T-helper 1 cell treated with Interleukin-12 subunit alpha and Interleukin-12 subunit beta and Interleukin-4 antibody, amounts not matched to agents 30 μg/mL and 1 μg/mL, for 36 hours (primary cell): ENCODE results near the gene SGPL1.

Experiments
- H3K27ac Mint-ChIP-seq: one replicate; pipeline ENCODE4 v1.8.0; 2021; ENCODE audit warnings: mild to moderate bottlenecking, mixed read lengths
- H3K27me3 Mint-ChIP-seq: one replicate; pipeline ENCODE4 v1.8.0; 2021; ENCODE audit warnings: low read depth, mixed read lengths
- H3K36me3 Mint-ChIP-seq: one replicate; pipeline ENCODE4 v1.8.0; 2021; ENCODE audit warnings: low read depth, mixed read lengths
- H3K4me1 Mint-ChIP-seq: one replicate; pipeline ENCODE4 v1.8.0; 2021; ENCODE audit warnings: low read depth, mixed read lengths
- H3K4me3 Mint-ChIP-seq: one replicate; pipeline ENCODE4 v1.8.0; 2021; ENCODE audit warnings: mild to moderate bottlenecking, moderate library complexity, mixed read lengths
- H3K9me3 Mint-ChIP-seq: one replicate; pipeline ENCODE4 v1.8.0; 2021; ENCODE audit warnings: mixed read lengths

The SGPL1 gene

GRCh38 chr10:70791386-70792039, 24.2 kb upstream of the SGPL1 start:
- Mint-ChIP-seq H3K27me3 (peaks cover 45% of the 10 kb centered on the region), H3K27ac (no peak overlapping the region), H3K9me3 (peaks cover under 1% of the 10 kb centered on the region), H3K4me3 (no peak overlapping the region), H3K4me1 (peaks cover 2% of the 10 kb centered on the region), H3K36me3 (no peaks in the 10 kb centered on the region)

- Mint-ChIP-seq H3K4me1 (no peaks in the 10 kb centered on the region), H3K4me3 (no peak overlapping the region), H3K27me3 (peaks cover 41% of the 10 kb centered on the region), H3K27ac (no peak overlapping the region), H3K36me3 (no peaks in the 10 kb centered on the region), H3K9me3 (peaks cover 7% of the 10 kb centered on the region)
Measured at GRCh38 chr10:70795613-70796012, 20.1 kb upstream of the SGPL1 start.

- H3K9me3 Mint-ChIP-seq = peaks cover 7% of the 10 kb centered on the region
- H3K27ac Mint-ChIP-seq = no peak overlapping the region
- H3K36me3 Mint-ChIP-seq = no peaks in the 10 kb centered on the region
- H3K27me3 Mint-ChIP-seq = peaks cover 33% of the 10 kb centered on the region
- no peaks in the 10 kb centered on the region for H3K4me1 Mint-ChIP-seq
- no peak overlapping the region for H3K4me3 Mint-ChIP-seq
Measured at GRCh38 chr10:70797840-70798239, 17.9 kb upstream of the SGPL1 start.

- Mint-ChIP-seq H3K27ac (no peak overlapping the region), H3K27me3 (peaks cover 33% of the 10 kb centered on the region), H3K36me3 (no peaks in the 10 kb centered on the region), H3K4me1 (no peaks in the 10 kb centered on the region), H3K4me3 (no peak overlapping the region), H3K9me3 (peaks cover 7% of the 10 kb centered on the region)
Measured at GRCh38 chr10:70799124-70799523, 16.6 kb upstream of the SGPL1 start.

DNA sequence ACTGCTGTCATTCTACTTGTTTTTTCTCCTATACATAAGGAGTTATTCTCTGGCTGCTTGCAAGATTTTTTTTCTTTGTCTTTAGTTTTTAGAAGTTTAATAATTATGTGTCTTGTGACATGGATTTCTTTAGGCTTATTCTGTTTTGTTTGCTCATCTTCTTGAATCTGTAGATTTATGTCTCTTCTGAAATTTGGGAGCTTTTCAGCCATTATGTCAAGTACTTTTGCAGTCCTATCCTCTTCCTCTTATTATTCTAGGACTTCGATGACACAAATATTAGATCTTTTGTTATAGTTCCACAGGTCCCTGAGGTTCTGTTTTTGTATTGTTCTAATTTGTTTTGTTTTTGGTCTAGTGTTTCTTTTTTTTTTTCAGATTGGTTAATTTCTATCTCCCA, 13.9 kb upstream of the SGPL1 start:
- H3K36me3 Mint-ChIP-seq = no peaks in the 10 kb centered on the region
- no peak overlapping the region for H3K4me3 Mint-ChIP-seq
- no peaks in the 10 kb centered on the region for H3K4me1 Mint-ChIP-seq
- no peak overlapping the region for H3K27ac Mint-ChIP-seq
- H3K9me3 Mint-ChIP-seq = peaks cover 4% of the 10 kb centered on the region
- H3K27me3 Mint-ChIP-seq = peaks cover 28% of the 10 kb centered on the region

DNA sequence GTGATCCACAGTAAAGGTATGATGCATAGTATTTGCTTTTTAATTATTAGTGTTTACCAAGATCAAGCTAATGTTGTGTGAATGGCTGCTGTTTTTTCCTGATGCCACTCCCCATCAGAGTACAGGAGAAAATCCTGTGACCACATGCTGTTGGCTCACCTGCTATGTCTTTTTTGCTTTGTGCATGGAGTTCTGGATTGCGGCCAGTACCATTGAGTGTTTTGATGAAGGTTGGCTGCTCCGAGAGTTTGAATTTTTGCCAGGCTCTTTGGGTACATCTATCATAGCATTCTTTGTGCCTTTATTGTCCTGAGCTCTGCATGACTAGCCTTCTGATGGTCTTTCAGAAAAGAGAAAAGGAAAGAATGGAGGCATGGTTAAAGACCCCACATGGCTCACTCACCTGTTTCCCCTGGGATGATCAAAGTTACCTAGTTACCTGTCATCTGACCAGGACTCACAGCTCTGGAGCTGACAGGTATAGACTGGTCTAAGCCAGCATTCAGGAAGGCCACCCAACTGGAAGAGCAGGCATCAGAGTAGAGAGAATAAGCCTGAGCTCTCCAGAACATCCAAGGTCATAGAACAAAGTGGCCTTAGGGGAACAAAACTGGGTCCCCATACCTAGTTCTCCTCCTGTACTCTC, 11.8 kb upstream of the SGPL1 start:
- Mint-ChIP-seq H3K36me3 (no peaks in the 10 kb centered on the region), H3K27ac (no peak overlapping the region), H3K9me3 (peaks cover 3% of the 10 kb centered on the region), H3K4me3 (no peak overlapping the region), H3K27me3 (peaks cover 32% of the 10 kb centered on the region), H3K4me1 (no peaks in the 10 kb centered on the region)

GRCh38 chr10:70804421-70804808, 11.3 kb upstream of the SGPL1 start:
- H3K27me3 Mint-ChIP-seq = peaks cover 32% of the 10 kb centered on the region
- H3K4me1 Mint-ChIP-seq = no peaks in the 10 kb centered on the region
- H3K9me3 Mint-ChIP-seq = peaks cover 3% of the 10 kb centered on the region
- H3K36me3 Mint-ChIP-seq = no peaks in the 10 kb centered on the region
- H3K27ac Mint-ChIP-seq = no peak overlapping the region
- no peak overlapping the region for H3K4me3 Mint-ChIP-seq

DNA sequence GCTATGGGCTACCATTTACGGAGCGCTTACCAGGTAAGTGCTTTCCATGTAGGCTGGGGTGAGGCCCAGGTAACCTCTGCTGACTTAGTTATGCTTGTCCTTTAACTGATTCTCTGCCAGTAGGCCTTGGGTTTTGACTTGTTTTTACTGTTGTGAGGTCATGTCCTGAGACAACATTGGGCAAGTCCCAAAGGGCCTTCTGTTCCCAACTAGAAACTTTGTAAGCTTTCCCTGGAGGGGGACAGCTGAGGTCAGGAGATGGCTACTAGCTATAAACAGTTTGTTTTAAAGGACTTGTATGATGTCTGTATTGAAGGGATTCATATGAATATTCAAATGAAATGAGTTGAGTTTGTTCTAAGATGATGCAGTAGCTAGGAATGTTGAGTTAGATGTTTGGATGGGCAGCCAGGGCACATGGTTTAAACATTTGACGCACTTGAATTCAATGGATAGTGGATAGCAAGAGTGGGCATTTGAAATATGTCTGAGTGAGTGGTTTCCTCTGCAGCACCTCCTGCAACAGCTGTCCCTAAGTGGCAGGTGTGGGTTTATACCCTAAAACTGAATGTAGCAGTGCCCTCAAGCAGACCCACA, 10.0 kb upstream of the SGPL1 start:
- Mint-ChIP-seq H3K4me1 (no peaks in the 10 kb centered on the region), H3K27me3 (peaks cover 27% of the 10 kb centered on the region), H3K36me3 (no peaks in the 10 kb centered on the region), H3K4me3 (no peak overlapping the region), H3K9me3 (no peaks in the 10 kb centered on the region), H3K27ac (no peak overlapping the region)

DNA sequence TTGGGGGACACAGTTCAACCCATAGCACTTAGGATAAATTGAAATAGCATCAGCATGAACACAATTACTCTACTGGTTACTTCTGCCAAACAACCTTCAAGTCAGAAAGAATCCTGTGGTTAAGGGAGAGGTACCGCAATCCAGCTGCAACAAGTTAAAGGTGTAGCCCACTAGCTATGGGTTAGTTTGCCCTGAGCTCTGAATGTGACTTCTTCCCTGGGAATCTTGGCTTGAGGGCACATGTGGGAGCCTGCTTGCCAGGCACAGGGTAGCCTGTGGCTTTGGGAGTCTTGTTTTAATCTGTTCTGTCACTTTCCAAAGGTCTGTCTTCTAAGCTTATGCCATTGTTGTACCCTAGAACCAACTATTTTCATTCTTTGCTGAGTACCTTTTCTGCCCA, 8.9 kb upstream of the SGPL1 start:
- Mint-ChIP-seq H3K27me3 (peaks cover 21% of the 10 kb centered on the region), H3K4me3 (no peak overlapping the region), H3K36me3 (no peaks in the 10 kb centered on the region), H3K27ac (no peak overlapping the region), H3K9me3 (no peaks in the 10 kb centered on the region), H3K4me1 (no peaks in the 10 kb centered on the region)

- Mint-ChIP-seq H3K27ac (no peak overlapping the region), H3K4me1 (no peaks in the 10 kb centered on the region), H3K4me3 (no peak overlapping the region), H3K9me3 (no peaks in the 10 kb centered on the region), H3K27me3 (peaks cover 13% of the 10 kb centered on the region), H3K36me3 (no peaks in the 10 kb centered on the region)
Measured at GRCh38 chr10:70807556-70807955, 8.2 kb upstream of the SGPL1 start.

DNA sequence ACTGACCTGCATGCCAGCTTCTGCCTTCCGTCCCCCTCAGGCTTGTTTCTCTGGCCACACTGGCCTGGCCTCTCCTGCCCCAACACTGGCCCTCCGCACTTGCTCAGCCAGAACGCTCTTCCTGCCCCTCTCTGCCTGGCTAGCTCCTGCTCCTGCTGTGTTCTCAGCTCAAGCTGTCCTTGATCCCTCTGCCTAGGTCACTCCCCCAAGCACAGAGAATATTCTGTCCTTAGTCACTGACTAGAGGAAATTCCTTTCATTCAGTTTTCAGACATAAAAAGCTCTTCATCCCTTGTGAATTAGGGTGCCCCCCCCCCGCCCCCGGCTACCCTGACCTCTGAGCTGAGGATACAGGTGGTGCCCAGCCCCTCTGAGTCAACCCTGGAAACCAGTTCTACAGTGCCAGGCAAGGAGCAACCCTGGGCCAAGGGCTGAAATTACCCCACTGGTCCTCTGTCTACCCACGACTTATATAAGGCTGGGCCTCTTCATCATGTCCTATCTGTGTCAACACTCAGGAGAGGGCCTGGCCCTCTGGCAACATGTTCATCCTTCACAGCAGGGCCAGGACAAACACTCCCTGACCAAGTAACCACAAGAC, 6.6 kb upstream of the SGPL1 start:
- H3K4me3 Mint-ChIP-seq = no peak overlapping the region

DNA sequence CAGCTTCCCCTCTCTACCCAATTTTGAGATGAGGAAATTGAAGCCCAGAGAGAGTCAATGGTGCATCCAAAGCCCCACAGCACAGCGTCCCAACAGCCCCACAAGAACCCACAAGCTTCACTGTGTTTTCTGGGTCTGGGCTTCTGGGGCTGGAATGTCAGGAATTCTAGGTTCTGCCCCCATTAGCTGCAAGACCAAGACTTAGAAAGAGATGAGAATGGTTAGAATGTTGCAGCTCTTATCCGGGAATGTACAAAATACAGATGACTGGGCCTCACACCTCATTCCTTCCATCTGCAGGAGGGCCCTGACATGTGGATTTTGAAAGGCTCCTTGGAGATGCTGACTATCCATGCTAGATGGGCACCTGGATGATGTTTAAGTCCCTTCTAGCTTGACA, 6.0 kb upstream of the SGPL1 start:
- no peaks in the 10 kb centered on the region for H3K36me3 Mint-ChIP-seq
- no peak overlapping the region for H3K4me3 Mint-ChIP-seq
- H3K4me1 Mint-ChIP-seq = peaks cover 3% of the 10 kb centered on the region
- peaks cover 16% of the 10 kb centered on the region for H3K27me3 Mint-ChIP-seq
- H3K9me3 Mint-ChIP-seq = no peaks in the 10 kb centered on the region
- H3K27ac Mint-ChIP-seq = no peak overlapping the region

More for the DNA sequence above, 6.6 kb upstream of the SGPL1 start:
- peaks cover 16% of the 10 kb centered on the region for H3K27me3 Mint-ChIP-seq
- peaks cover under 1% of the 10 kb centered on the region for H3K4me1 Mint-ChIP-seq
- no peaks in the 10 kb centered on the region for H3K9me3 Mint-ChIP-seq
- no peaks in the 10 kb centered on the region for H3K36me3 Mint-ChIP-seq
- no peak overlapping the region for H3K27ac Mint-ChIP-seq

- H3K36me3 Mint-ChIP-seq = no peaks in the 10 kb centered on the region
- H3K4me3 Mint-ChIP-seq = no peak overlapping the region
- H3K27ac Mint-ChIP-seq = no peak overlapping the region
- peaks cover 3% of the 10 kb centered on the region for H3K4me1 Mint-ChIP-seq
- peaks cover 16% of the 10 kb centered on the region for H3K27me3 Mint-ChIP-seq
- no peaks in the 10 kb centered on the region for H3K9me3 Mint-ChIP-seq
Measured at GRCh38 chr10:70810967-70811366, 4.8 kb upstream of the SGPL1 start.

- no peak overlapping the region for H3K27ac Mint-ChIP-seq
- H3K9me3 Mint-ChIP-seq = no peaks in the 10 kb centered on the region
- H3K36me3 Mint-ChIP-seq = no peaks in the 10 kb centered on the region
- peaks cover 8% of the 10 kb centered on the region for H3K4me1 Mint-ChIP-seq
- H3K4me3 Mint-ChIP-seq = no peak overlapping the region
- H3K27me3 Mint-ChIP-seq = peaks cover 16% of the 10 kb centered on the region
Measured at GRCh38 chr10:70811881-70812280, 3.9 kb upstream of the SGPL1 start.

DNA sequence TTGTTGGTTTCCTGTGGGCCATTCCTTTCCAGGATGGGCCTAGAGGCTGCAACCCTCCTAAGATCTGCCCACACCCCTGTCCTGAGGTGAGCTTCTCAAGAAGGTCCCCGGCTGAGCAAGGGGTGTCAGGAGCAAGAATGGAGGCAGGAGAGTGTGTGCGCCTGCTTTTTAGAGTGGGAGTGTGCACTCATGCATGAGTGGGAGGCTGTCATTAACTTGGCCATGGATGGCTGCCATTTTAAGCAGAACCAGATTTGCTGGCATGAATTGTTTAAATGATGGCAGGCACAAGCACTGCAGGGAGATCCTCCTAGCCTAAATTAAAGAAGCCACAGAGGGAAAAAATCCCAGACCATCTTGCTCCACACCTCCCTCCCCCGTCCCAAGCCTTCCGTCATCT, 2.9 kb upstream of the SGPL1 start:
- Mint-ChIP-seq H3K27ac (no peak overlapping the region), H3K4me1 (peaks cover 13% of the 10 kb centered on the region)

More for the DNA sequence above, 2.9 kb upstream of the SGPL1 start:
- Mint-ChIP-seq H3K9me3 (no peaks in the 10 kb centered on the region), H3K36me3 (peaks cover 4% of the 10 kb centered on the region), H3K4me3 (no peak overlapping the region), H3K27me3 (peaks cover 9% of the 10 kb centered on the region)
